Smooth muscle cell (in vitro differentiated cells): ENCODE data around the gene ZNF462. TPM values are rescaled to one million over a fixed set of nuclear protein-coding genes. Genes with fewer than 3 reads are reported as not detected.
A peak's percentile ranks its signal among the peaks of the same experiment; 100 is the strongest.

Source experiments
- DNase-seq: peaks from one replicate; lab custom pipeline; 2025; ENCODE audit not compliant: unreplicated experiment; lab: John Stamatoyannopoulos, UW
- H2AFZ ChIP-seq: fragments of 200-600 bp; sonication (generic); 2 replicates; pipeline ENCODE4 v1.6.0; 2016; ENCODE audit warnings: antibody characterized with exemption, low read depth, mild to moderate bottlenecking
- H3F3A ChIP-seq: fragments of 200-600 bp; sonication (generic); 2 replicates; pipeline ENCODE4 v1.6.0; 2017; ENCODE audit warnings: antibody characterized with exemption, low read depth
- H3K27ac ChIP-seq: fragments of 200-600 bp; sonication (generic); 2 replicates; pipeline ENCODE4 v1.5.1; 2016; ENCODE audit warnings: low read depth, mild to moderate bottlenecking
- H3K27me3 ChIP-seq: fragments of 200-600 bp; sonication (generic); 2 replicates; pipeline ENCODE4 v1.6.1; 2016; ENCODE audit warnings: low read depth, mild to moderate bottlenecking
- H3K36me3 ChIP-seq: fragments of 200-600 bp; sonication (generic); 2 replicates; pipeline ENCODE4 v1.5.1; 2016; ENCODE audit warnings: low read depth
- H3K4me1 ChIP-seq: fragments of 200-600 bp; sonication (generic); 2 replicates; pipeline ENCODE4 v1.5.1; 2016; ENCODE audit warnings: low read depth
- H3K4me2 ChIP-seq: fragments of 200-600 bp; sonication (generic); 2 replicates; pipeline ENCODE4 v1.6.0; 2016; ENCODE audit warnings: mild to moderate bottlenecking
- H3K4me3 ChIP-seq: fragments of 200-600 bp; sonication (generic); 2 replicates; pipeline ENCODE4 v1.5.1; 2016; ENCODE audit warnings: mild to moderate bottlenecking
- H3K79me2 ChIP-seq: fragments of 200-600 bp; sonication (generic); 2 replicates; pipeline ENCODE4 v1.6.0; 2016; ENCODE audit warnings: low read depth, mild to moderate bottlenecking
- H3K9ac ChIP-seq: fragments of 200-600 bp; sonication (generic); 2 replicates; pipeline ENCODE4 v1.6.0; 2016; ENCODE audit warnings: low read depth
- H3K9me3 ChIP-seq: fragments of 200-600 bp; sonication (generic); replicated peaks from 2 replicates; pipeline ENCODE4 v1.5.1; 2016; ENCODE audit warnings: low read depth
- H4K20me1 ChIP-seq: fragments of 200-600 bp; sonication (generic); 2 replicates; pipeline ENCODE4 v1.6.0; 2016; ENCODE audit warnings: low read depth
- CTCF ChIP-seq: fragments of 200-600 bp; sonication (generic); IDR thresholded peaks from 2 replicates; pipeline ENCODE4 v1.5.1; 2017; ENCODE audit warnings: borderline replicate concordance, mild to moderate bottlenecking, antibody characterized with exemption; ENCODE audit not compliant: insufficient read depth, poor library complexity, severe bottlenecking
- WGBS: methylation state at CpG from one replicate; pipeline ENCODE4 v1.1.7; 2016; ENCODE audit warnings: low lambda C conversion rate; 5-methylcytosine and 5-hydroxymethylcytosine counted together
- polyA plus RNA-seq: library from polyadenylated mRNA; unstranded; fragments of >200 nt; fragmentation: Nextera tagmentation; extraction: Ambion mirVana; gene quantifications from 2 replicates; pipeline ENCODE4 v1.2.1, GENCODE V29; 2016
- total RNA-seq: library from RNA; depleted of rRNA; stranded (reverse); fragments of >200 nt; gene quantifications from 2 replicates; pipeline ENCODE4 v1.2.3, GENCODE V29; 2014

Gene ZNF462
- total and polyA plus RNA-seq, 2 experiments from 2014 or later = 9.1 to 32.2 TPM

GRCh38 chr9:106869028-106869427 lies 6.1 kb downstream of the ZNF462 start:
- H3K27ac ChIP-seq = peak overlapping the region; percentile 2
- no peaks in the 10 kb centered on the region for H3K27me3 ChIP-seq
- H3K36me3 ChIP-seq = no peaks in the 10 kb centered on the region
- no peaks in the 10 kb centered on the region for H3K9me3 ChIP-seq
- no peak overlapping the region for H3K9ac ChIP-seq
- TF ChIP-seq CTCF = no peak
- H4K20me1 ChIP-seq = peaks cover 54% of the 10 kb centered on the region
- no peak for DNase-seq
- peaks cover 70% of the 10 kb centered on the region for H3K4me1 ChIP-seq
- H2AFZ ChIP-seq = no peak overlapping the region
- H3K4me2 ChIP-seq = peak overlapping the region; percentile 55
- H3K79me2 ChIP-seq = peaks cover 100% of the 10 kb centered on the region
- WGBS = 81% methylated on average over 2 of the region's 2 CpGs
- no peak overlapping the region for H3K4me3 ChIP-seq
- no peaks in the 10 kb centered on the region for H3F3A ChIP-seq

- H3K9ac ChIP-seq = no peak overlapping the region
- peaks cover 74% of the 10 kb centered on the region for H3K4me1 ChIP-seq
- WGBS = 37% methylated on average over 3 of the region's 3 CpGs
- no peak overlapping the region for H2AFZ ChIP-seq
- peaks cover 100% of the 10 kb centered on the region for H3K79me2 ChIP-seq
- no peak overlapping the region for H3K4me3 ChIP-seq
- peaks cover 58% of the 10 kb centered on the region for H4K20me1 ChIP-seq
- DNase-seq = no peak
- H3F3A ChIP-seq = no peaks in the 10 kb centered on the region
- H3K9me3 ChIP-seq = no peaks in the 10 kb centered on the region
- H3K27ac ChIP-seq = no peak overlapping the region
- peak overlapping the region; percentile 55 for H3K4me2 ChIP-seq
- no peaks in the 10 kb centered on the region for H3K36me3 ChIP-seq
- TF ChIP-seq CTCF = no peak
- no peaks in the 10 kb centered on the region for H3K27me3 ChIP-seq
Observed at GRCh38 chr9:106869458-106869857, 6.5 kb downstream of the ZNF462 start.

- Histone ChIP-seq H3K27ac (no peak overlapping the region), H3K4me3 (no peak overlapping the region), H2AFZ (no peak overlapping the region), H3K27me3 (no peaks in the 10 kb centered on the region), H3K9me3 (no peaks in the 10 kb centered on the region), H3F3A (peaks cover 4% of the 10 kb centered on the region), H3K9ac (no peak overlapping the region), H3K79me2 (peaks cover 100% of the 10 kb centered on the region), H3K36me3 (no peaks in the 10 kb centered on the region), H3K4me2 (no peak overlapping the region), H3K4me1 (peaks cover 54% of the 10 kb centered on the region), H4K20me1 (peaks cover 87% of the 10 kb centered on the region)
- no peak for DNase-seq
- WGBS = 89% methylated on average over 5 of the region's 5 CpGs
- TF ChIP-seq CTCF = no peak
Observed at GRCh38 chr9:106872641-106873040, 9.7 kb downstream of the ZNF462 start.

- 96% methylated on average over 3 of the region's 3 CpGs for WGBS
- H3K9ac ChIP-seq = no peak overlapping the region
Observed at GRCh38 chr9:106874031-106874430, 11.1 kb downstream of the ZNF462 start.

More at GRCh38 chr9:106874031-106874430, 11.1 kb downstream of the ZNF462 start:
- no peak overlapping the region for H3K27ac ChIP-seq
- peaks cover 16% of the 10 kb centered on the region for H3F3A ChIP-seq
- no peaks in the 10 kb centered on the region for H3K27me3 ChIP-seq
- H3K4me1 ChIP-seq = peaks cover 55% of the 10 kb centered on the region
- H3K36me3 ChIP-seq = no peaks in the 10 kb centered on the region
- peaks cover 94% of the 10 kb centered on the region for H4K20me1 ChIP-seq
- H3K4me3 ChIP-seq = no peak overlapping the region
- DNase-seq = no peak
- no peak overlapping the region for H3K4me2 ChIP-seq
- no peaks in the 10 kb centered on the region for H3K9me3 ChIP-seq
- H2AFZ ChIP-seq = no peak overlapping the region
- TF ChIP-seq CTCF = no peak
- H3K79me2 ChIP-seq = peaks cover 96% of the 10 kb centered on the region
